OCI-LY7 (cell line): ENCODE measurements around the gene KAT14.

Experiments used
- EZH2phosphoT487 ChIP-seq: fragments of 200-600 bp; sonication (generic); IDR thresholded peaks from 2 replicates; pipeline ENCODE4 v1.6.1; 2018; ENCODE audit warnings: low read depth, borderline replicate concordance, mild to moderate bottlenecking, mixed run types, antibody characterized with exemption, low read length, moderate library complexity, mixed read lengths
- TF ChIP-seq, protein P1 (sequence below): fragments of 200-600 bp; sonication (generic); conservative IDR thresholded peaks from 2 replicates; pipeline ENCODE4 v1.5.1; 2014; ENCODE audit warnings: mild to moderate bottlenecking, antibody characterized with exemption, low read length, moderate library complexity, mixed read lengths

- TF ChIP-seq, protein P1, sequence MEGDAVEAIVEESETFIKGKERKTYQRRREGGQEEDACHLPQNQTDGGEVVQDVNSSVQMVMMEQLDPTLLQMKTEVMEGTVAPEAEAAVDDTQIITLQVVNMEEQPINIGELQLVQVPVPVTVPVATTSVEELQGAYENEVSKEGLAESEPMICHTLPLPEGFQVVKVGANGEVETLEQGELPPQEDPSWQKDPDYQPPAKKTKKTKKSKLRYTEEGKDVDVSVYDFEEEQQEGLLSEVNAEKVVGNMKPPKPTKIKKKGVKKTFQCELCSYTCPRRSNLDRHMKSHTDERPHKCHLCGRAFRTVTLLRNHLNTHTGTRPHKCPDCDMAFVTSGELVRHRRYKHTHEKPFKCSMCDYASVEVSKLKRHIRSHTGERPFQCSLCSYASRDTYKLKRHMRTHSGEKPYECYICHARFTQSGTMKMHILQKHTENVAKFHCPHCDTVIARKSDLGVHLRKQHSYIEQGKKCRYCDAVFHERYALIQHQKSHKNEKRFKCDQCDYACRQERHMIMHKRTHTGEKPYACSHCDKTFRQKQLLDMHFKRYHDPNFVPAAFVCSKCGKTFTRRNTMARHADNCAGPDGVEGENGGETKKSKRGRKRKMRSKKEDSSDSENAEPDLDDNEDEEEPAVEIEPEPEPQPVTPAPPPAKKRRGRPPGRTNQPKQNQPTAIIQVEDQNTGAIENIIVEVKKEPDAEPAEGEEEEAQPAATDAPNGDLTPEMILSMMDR: no peak
- TF ChIP-seq EZH2phosphoT487: no peak
Measured at GRCh38 chr20:18215566-18215965, 77.9 kb downstream of the KAT14 start.
